ENCODE measurements around the gene RIPOR2. TPM values are rescaled to one million over a fixed set of nuclear protein-coding genes. Genes with fewer than 3 reads are reported as not detected.

Gene RIPOR2
- total and polyA plus RNA-seq, 2 donors (not counting 3 experiments of a cell fraction or from before 2014, with no cell fraction given), result 0.10 TPM; not detected in 1

DNA sequence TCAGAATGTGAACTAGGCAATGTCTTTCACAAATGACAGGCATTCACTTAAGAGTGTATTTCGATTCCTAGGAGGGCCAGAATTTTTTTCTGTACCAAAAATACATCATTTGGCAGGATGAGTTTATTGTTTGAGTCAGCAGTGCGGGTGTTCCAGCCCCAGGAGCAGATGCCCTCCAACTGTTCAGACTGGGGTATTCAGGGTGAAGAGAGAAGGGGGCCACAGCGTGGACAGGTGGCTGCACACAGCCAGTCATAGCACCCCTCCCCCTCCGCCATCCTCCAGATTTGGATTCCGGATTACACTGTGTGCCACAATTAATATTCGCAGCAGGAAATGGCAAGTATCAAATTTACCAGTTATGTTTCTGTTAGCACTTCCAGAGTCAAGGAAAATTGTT, 38.6 kb downstream of the RIPOR2 start:
- H3K27ac ChIP-seq (ENCODE audit: insufficient read depth, low read depth, low read length), result no peak overlapping the region
- H4K20me1 ChIP-seq (replicated peaks; ENCODE audit: control insufficient read depth, extremely low read depth, insufficient read depth, low read length), result no peaks in the 10 kb centered on the region
- H3K79me2 ChIP-seq (ENCODE audit: control insufficient read depth, insufficient read depth, low read length), result no peaks in the 10 kb centered on the region
- DNase-seq (ENCODE audit: low read depth, low spot score) (no peak), FAIRE-seq (no peak)
- no peaks in the 10 kb centered on the region for H3K4me1 ChIP-seq (ENCODE audit: control insufficient read depth, extremely low read depth, insufficient read depth, low read length)
- no peak overlapping the region for H3K4me3 ChIP-seq (replicated peaks in 1 of 3; ENCODE audit: insufficient read depth in 1 of 3, low read depth in 1 of 3, low read length in 3 of 3)
- ChIA-PET POLR2A (no interaction called here), CTCF (no interaction called here)
- no peaks in the 10 kb centered on the region for H3K36me3 ChIP-seq (ENCODE audit: control insufficient read depth in 2 of 2, extremely low read depth in 1 of 2, insufficient read depth in 2 of 2, low read length in 2 of 2)
- BruUV-seq (replicated peaks), result no TSS peak
- H2AFZ ChIP-seq (ENCODE audit: low read depth, low read length), result no peak overlapping the region
- no peak overlapping the region for H3K4me2 ChIP-seq (ENCODE audit: insufficient read depth, low read length)
- H3K9me3 ChIP-seq (replicated peaks; ENCODE audit: control insufficient read depth, insufficient read depth, low read length), result no peaks in the 10 kb centered on the region
- H3K9me1 ChIP-seq (replicated peaks; ENCODE audit: control insufficient read depth, extremely low read depth, insufficient read depth, low read length), result no peaks in the 10 kb centered on the region
- TF ChIP-seq, protein P1, sequence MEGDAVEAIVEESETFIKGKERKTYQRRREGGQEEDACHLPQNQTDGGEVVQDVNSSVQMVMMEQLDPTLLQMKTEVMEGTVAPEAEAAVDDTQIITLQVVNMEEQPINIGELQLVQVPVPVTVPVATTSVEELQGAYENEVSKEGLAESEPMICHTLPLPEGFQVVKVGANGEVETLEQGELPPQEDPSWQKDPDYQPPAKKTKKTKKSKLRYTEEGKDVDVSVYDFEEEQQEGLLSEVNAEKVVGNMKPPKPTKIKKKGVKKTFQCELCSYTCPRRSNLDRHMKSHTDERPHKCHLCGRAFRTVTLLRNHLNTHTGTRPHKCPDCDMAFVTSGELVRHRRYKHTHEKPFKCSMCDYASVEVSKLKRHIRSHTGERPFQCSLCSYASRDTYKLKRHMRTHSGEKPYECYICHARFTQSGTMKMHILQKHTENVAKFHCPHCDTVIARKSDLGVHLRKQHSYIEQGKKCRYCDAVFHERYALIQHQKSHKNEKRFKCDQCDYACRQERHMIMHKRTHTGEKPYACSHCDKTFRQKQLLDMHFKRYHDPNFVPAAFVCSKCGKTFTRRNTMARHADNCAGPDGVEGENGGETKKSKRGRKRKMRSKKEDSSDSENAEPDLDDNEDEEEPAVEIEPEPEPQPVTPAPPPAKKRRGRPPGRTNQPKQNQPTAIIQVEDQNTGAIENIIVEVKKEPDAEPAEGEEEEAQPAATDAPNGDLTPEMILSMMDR (IDR thresholded peaks at IDR 0.05; ENCODE audit: extremely low read depth in 1 of 2, insufficient read depth in 1 of 2, low read depth in 1 of 2, low read length in 2 of 2), result no peak
- TF ChIP-seq, protein P2, sequence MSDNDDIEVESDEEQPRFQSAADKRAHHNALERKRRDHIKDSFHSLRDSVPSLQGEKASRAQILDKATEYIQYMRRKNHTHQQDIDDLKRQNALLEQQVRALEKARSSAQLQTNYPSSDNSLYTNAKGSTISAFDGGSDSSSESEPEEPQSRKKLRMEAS (IDR thresholded peaks at IDR 0.05; ENCODE audit: insufficient read depth, insufficient read length), result no peak
- TF ChIP-seq FOS (IDR thresholded peaks at IDR 0.05; ENCODE audit: borderline replicate concordance, insufficient read depth, low read length) (no peak), POLR2AphosphoS5 (IDR thresholded peaks at IDR 0.05; ENCODE audit: insufficient read depth, low read depth, low read length) (no peak), GATA2 (IDR thresholded peaks at IDR 0.05; ENCODE audit: insufficient read depth, insufficient read length, low read depth, low read length) (no peak), EZH2 (IDR thresholded peaks at IDR 0.05; ENCODE audit: borderline replicate concordance, low read depth, low read length, severe bottlenecking) (no peak), POLR2A (IDR thresholded peaks at IDR 0.05; ENCODE audit: low read depth, low read length) (no peak), JUN (IDR thresholded peaks at IDR 0.05; ENCODE audit: borderline replicate concordance, insufficient read depth, insufficient read length, low read depth) (no peak), MYC (IDR thresholded peaks at IDR 0.05; ENCODE audit: low read depth, low read length) (no peak)
- no peak overlapping the region for H3K9ac ChIP-seq (replicated peaks; ENCODE audit: extremely low read depth, insufficient read depth, low read length)
- no peaks in the 10 kb centered on the region for H3K27me3 ChIP-seq (ENCODE audit: control insufficient read depth in 2 of 2, insufficient read depth in 2 of 2, low read length in 2 of 2)
- dilution Hi-C loops (cut with MboI; ENCODE audit: extremely low pct_ligation_motif_present, low sequenced_read_pairs), result no loop called here
- intact Hi-C loops (cut with micrococcal nuclease), result no loop called here

Measured in endothelial cell of umbilical vein (primary cell).